Right ventricle myocardium superior (tissue), 1 donor: ENCODE results near the gene RTP5. TPM values are rescaled to one million over a fixed set of nuclear protein-coding genes. Genes with fewer than 3 reads are reported as not detected.

Experiments
- ATAC-seq: fragments of 200-7000 bp; cut with Tn5 transposase; one replicate; pipeline ENCODE4 v1.9.1; 2020; ENCODE audit warnings: mild to moderate bottlenecking; ENCODE audit not compliant: poor library complexity
- DNase-seq: peaks from one replicate; pipeline ENCODE4 v3.0.0-alpha.2; 2020
- intact Hi-C: fragments of 100-400 bp; cut with DNase I; formaldehyde crosslinking; loops from one replicate; pipeline ENCODE4 v1.11.2; 2022
- total RNA-seq: library from RNA; stranded (reverse); fragmentation: NEBNext Ultra II Directional; extraction: Animal tissue kit (Norgen Biotek cat#: 25700); gene quantifications from one replicate; pipeline ENCODE4 v1.2.1, GENCODE V29; 2021
- donor health status: DM: no; HTN: yes; CAD: no; lungs with severe emphysema.

The RTP5 gene
- total RNA-seq, 1 donor from 2014 or later = not detected

- DNase-seq (peak; percentile 58), ATAC-seq (no peak)
- intact Hi-C loops = no loop called here
Measured at GRCh38 chr2:241854342-241855244, 14.9 kb upstream of the RTP5 start.

- ATAC-seq (no peak), DNase-seq (peak; percentile 39)
- intact Hi-C loops = no loop called here
Measured at GRCh38 chr2:241855245-241855887, 14.2 kb upstream of the RTP5 start.

DNA sequence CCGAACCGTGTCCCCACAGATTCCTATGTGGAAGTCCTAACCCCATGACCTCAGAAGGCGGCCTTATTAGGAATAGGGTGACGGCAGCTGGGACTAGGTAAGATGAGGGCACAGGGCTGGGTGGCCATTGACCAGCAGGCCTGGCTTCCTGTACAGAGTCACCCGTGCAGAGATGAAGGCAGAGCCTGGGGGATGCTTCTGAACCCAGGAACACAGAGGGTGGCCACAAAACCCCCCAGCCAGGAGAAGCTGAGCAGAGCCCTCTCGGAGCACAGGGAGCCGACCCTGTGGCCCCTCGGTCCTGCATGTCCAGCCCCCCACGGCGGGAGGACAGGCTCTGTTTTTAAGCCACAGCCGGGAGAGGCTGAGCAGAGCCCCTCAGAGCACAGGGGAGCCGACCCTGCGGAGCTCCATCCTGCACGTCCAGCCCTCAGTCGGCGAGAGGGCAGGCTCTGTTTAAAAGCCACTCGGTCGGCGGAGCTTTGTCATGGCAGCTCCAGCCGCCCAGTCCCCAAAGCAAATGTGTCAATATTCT is 13.6 kb upstream of the RTP5 start:
- no peak for ATAC-seq
- no peak for DNase-seq
- intact Hi-C loops = no loop called here

DNA sequence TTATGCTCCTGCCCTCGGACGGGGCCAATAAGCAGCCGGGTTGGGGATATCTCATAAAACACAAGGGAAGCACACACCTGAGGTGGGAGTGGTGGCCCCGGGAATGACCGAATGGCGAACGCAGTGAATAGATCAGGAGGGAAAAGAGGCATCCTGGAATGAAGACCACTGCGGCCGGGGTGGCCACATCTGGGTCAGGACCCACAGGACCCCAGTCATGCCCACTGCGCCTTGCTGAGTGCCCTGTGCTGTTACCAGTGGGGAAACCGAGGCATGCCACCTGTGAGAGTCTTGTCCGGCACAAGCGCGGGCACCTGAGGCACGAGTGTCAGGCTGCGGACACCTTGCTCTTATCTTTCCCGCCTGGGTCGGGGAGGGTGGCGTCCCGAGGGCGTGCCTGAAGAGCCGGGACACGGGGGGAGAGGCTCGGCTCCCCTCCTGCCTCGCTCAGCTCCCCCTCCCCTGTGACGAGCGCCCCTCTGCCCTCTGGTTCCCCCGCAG is 12.4 kb upstream of the RTP5 start:
- intact Hi-C loops = no loop called here
- ATAC-seq (no peak), DNase-seq (peak; percentile 33)

GRCh38 chr2:241857572-241858121 is 11.9 kb upstream of the RTP5 start:
- ATAC-seq (no peak), DNase-seq (peak; percentile 22)
- intact Hi-C loops = no loop called here

DNA sequence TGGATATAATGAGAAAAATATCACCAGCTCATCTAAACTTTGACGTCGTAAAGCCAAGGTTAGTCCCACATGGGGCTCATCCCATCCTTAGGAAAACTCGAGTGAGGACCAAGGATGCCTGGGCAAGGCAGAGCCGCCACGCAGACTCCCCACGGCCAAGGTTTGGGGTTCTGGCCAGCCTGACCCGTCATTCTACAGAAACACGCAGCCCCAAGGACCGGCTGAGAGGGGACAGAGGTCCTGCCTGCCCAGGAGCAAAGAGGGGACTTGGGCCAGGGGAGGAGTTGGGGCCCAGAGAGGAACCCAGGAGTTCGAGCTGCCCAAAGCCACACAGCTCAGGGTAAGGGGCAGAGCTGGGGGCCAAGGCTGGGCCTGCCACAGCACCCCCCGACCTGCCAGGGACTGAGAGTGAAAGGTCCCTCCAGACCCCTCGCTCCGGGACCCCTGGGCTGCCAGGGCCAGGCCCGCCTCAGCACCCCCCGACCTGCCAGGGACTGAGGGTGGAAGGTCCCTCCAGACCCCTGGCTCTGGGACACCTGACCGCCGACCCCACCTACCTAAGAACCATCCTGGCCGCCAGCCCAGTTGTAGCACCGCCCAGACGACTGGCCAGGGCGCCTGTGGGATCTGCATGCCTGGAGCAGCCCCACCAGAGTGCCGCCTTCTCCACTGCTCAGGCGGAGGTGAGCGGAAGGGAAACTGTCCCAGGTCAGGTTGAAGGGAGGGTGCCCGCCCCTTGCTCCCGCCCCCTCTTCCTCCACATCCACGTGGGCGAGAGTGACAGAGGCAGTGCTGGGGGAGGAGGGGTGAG is 11.1 kb upstream of the RTP5 start, which contains the start of gene PDCD1:
Gene PDCD1, minus strand, starts transcription at position 689 of the 811 bp plus-strand sequence. Its CDS starts 56 bp downstream, at position 633.
- ATAC-seq = peak; percentile 8
- intact Hi-C loops = no loop called here
- peak; percentile 58 for DNase-seq

DNA sequence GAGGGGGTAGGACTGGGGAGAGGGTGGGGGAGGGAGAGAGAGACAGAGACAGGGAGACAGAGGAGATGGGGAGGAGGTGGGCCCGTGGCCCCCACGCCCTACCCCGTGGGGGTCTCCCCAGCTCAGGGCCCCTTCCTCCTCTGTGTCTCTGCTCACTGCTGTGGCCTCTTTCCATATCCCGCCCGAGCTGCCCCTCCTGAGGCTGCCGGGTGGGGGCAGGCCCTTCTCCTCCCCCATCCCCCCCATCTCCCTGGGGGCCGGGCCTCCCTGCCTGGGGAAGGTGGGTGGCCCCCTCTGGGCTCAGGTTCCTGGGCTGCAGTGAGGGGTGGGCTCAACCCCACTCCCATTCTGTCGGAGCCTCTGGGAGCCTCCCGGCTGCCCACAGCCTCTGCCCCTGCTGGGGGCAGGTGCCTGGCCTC is 10.5 kb upstream of the RTP5 start:
- DNase-seq = no peak
- intact Hi-C loops = no loop called here
- ATAC-seq = no peak

DNA sequence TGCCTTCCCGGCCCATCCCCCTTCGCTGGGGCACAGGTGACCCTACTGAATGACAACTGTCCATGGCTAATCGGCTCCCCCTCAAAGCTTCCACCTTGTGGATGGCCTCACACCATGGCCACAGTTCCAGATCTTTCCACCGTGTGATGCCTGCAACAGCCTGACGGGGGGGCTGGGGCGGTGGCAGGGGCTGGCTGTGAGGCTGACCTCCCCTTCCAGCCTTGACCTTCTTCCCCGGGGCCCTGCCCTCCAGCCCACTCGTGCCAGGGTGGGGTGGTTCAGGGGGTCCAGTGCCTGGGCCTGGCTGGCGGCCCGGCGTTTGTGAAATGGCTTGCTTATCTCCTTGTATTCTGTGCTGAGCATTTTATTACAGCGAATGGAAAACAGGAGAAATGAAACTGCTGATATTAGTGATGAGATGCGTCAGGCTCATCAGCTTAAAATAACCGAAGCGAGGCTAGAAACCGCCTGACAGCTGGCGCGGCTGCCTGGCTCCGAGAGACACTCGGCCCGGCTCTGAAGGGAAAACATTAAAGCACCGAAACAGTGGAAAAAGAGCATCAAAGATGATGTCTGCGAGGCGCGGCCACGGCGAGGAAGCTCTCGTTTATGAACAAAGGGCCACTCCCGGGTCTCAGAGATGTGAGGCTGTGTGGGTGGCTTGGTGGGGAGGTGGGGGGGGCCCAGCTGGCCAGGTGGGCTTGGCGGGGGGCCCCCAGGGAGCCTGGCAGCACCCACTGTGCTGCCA is 9.9 kb upstream of the RTP5 start:
- intact Hi-C loops = no loop called here

GRCh38 chr2:241860184-241861078 is 9.1 kb upstream of the RTP5 start:
- ATAC-seq = peak; percentile 61
- intact Hi-C loops = no loop called here
- DNase-seq = peak; percentile 56

More for the DNA sequence above, 9.9 kb upstream of the RTP5 start:
- ATAC-seq (peak; percentile 72), DNase-seq (peak; percentile 77)

- intact Hi-C loops = no loop called here
- DNase-seq (no peak), ATAC-seq (no peak)
Measured at GRCh38 chr2:241861264-241861663, 8.3 kb upstream of the RTP5 start.

GRCh38 chr2:241862093-241862492 is 7.4 kb upstream of the RTP5 start:
- ATAC-seq (no peak), DNase-seq (no peak)
- intact Hi-C loops = no loop called here

DNA sequence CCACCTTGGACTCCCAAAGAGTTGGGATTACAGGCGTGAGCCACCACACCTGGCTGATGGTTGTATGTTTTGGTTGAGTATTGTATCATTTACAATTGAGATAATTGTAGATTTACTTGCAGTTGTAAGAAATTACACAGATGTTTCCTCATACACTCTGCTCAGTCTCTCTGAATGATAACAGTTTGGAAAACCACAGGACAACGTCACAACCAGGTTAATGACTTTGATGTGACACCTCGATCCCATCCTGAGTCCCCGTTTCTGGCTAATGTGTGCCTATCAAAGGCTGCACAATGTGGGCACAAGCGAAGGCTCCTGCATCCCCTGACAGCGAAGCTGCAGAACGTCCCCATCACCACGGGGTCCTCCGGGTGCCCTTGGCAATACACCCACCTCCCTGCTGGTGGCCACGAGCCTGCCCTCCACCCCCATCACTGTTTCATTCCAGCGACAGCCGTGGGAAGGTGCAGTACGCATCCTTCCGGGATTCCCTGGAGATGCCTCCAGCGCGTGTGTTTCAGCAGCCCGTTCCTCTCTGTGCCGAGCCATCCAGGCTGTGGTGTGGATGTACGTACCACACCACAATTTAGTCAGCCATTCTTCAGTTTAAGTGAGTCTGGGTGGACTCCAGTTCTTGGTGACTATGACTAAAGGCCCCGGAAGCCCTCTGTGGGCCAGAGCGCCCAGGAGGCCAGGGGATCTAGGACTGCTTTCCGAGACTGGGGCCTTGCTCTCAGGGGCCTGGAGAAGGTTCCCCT is 6.6 kb upstream of the RTP5 start:
- DNase-seq = no peak
- ATAC-seq = no peak
- intact Hi-C loops = no loop called here

DNA sequence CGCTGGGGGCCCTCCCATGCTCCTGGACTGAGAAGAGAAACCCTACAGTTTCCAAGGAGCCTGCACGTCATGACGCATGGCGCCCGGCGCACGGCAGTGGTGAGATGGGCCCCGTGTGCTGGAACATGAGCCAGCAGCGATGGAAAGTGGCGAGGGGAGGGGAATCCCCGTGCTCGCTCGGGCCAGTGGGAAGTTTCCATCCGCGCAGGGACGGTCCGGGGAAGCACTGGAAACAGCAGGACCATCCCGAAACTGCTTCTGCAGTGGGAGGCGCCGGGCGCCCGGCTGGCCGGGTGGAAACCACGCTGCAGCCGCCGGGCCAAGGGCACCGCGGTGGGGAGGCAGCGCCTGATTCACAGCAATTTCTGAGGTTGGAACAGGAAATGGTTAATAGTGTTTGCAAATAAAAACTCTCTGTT is 6.0 kb upstream of the RTP5 start:
- intact Hi-C loops = no loop called here
- DNase-seq (peak; percentile 52), ATAC-seq (no peak)

GRCh38 chr2:241864168-241864849 is 5.2 kb upstream of the RTP5 start:
- intact Hi-C loops = no loop called here
- DNase-seq = no peak
- no peak for ATAC-seq

GRCh38 chr2:241864850-241865213 is 4.7 kb upstream of the RTP5 start:
- intact Hi-C loops = no loop called here
- DNase-seq (no peak), ATAC-seq (no peak)
